ENCODE results near the gene RNASEL.

RNASEL gene

DNA sequence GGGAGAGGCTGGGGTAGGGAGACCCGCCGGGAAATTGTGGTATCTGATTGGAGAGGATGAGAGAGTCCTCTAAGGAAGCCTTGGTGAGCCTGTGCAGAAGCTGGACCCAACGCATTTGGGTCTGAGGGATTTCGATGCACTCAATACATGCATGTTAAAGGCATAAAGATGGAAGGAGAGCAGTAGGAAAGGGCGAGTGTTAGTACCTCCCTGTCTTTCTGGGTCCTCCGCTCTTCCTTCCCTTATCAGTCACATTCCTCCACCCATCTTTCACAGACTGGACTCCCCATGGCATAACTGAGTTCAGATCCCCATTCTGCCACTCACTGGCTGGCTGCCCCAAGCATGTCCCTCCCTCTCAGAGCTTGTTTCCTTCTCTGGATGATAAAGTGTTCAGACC, 7.9 kb upstream of the RNASEL start:
- peaks cover 13% of the 10 kb centered on the region for H3K36me3 ChIP-seq (ENCODE audit: control insufficient read depth, low read depth, low read length)
- no peak overlapping the region for H3K27ac ChIP-seq (ENCODE audit: low read length)
- no peak overlapping the region for H3K9ac ChIP-seq (ENCODE audit: low read length)
- no peaks in the 10 kb centered on the region for H3K27me3 ChIP-seq (ENCODE audit: control insufficient read depth, insufficient read depth, low read length)
- no peak overlapping the region for H3K4me3 ChIP-seq (ENCODE audit: low read length)
- peaks cover 8% of the 10 kb centered on the region for H3K4me1 ChIP-seq (ENCODE audit: control insufficient read depth, low read depth, low read length)
- no peaks in the 10 kb centered on the region for H3K9me3 ChIP-seq (ENCODE audit: control insufficient read depth, low read depth, low read length)

DNA sequence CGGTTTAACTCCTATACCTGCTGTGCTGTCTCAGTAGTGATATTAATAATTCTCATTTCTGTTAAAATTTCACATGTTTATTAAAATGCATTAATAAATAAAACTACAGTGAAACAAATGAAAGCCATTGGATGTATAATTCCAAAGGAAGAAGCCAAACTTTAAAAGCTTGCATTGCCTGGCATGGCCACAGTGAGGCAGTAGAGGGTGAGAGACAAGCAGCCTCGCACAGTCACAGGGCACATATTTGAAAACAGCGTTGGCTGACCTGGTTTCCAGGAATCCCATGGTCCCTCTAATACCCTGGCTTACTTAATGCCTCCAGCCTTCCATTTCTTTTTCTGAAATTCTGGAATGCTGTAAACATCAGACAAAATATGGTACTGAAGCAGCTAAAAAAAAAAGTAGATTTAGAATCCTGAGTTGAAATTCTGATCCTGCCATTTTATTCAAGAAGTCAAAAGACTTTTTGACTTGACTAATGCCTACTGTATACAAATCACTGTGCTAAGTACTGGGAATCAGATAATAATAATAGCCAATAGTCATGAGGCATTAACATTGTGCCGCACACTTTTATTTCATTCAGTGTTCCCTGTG, 6.7 kb upstream of the RNASEL start:
- Histone ChIP-seq H3K27ac (ENCODE audit: low read length) (no peak overlapping the region), H3K9me3 (ENCODE audit: control insufficient read depth, low read depth, low read length) (no peaks in the 10 kb centered on the region), H3K36me3 (ENCODE audit: control insufficient read depth, low read depth, low read length) (peaks cover 7% of the 10 kb centered on the region), H3K4me1 (ENCODE audit: control insufficient read depth, low read depth, low read length) (peaks cover 3% of the 10 kb centered on the region), H3K27me3 (ENCODE audit: control insufficient read depth, insufficient read depth, low read length) (no peaks in the 10 kb centered on the region), H3K4me3 (ENCODE audit: low read length) (no peak overlapping the region), H3K9ac (ENCODE audit: low read length) (no peak overlapping the region)

DNA sequence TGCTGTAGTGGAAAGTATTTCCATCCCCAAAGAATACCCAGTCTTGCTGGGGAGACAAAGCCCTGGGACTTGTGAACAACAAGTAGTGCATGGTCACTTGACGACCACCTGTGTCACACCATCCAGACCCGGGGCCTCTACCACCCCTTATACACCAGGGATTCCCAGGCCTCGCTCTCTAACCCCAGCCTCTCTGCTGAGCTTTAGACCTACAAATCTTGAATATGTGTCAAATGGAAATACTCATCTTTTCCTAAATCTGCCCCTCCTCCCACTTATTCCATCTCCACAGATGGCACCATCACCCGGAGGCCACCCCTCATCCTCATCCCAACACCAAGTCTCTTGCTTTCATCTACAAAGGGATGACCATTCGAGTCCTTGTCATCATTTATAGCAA, 875 bp upstream of the RNASEL start:
- no peaks in the 10 kb centered on the region for H3K27me3 ChIP-seq (ENCODE audit: control insufficient read depth, insufficient read depth, low read length)
- no peak overlapping the region for H3K27ac ChIP-seq (ENCODE audit: low read length)
- H3K9ac ChIP-seq (ENCODE audit: low read length) = no peak overlapping the region
- H3K36me3 ChIP-seq (ENCODE audit: control insufficient read depth, low read depth, low read length) = no peaks in the 10 kb centered on the region
- H3K9me3 ChIP-seq (ENCODE audit: control insufficient read depth, low read depth, low read length) = no peaks in the 10 kb centered on the region
- peaks cover 7% of the 10 kb centered on the region for H3K4me1 ChIP-seq (ENCODE audit: control insufficient read depth, low read depth, low read length)
- H3K4me3 ChIP-seq (ENCODE audit: low read length) = no peak overlapping the region

DNA sequence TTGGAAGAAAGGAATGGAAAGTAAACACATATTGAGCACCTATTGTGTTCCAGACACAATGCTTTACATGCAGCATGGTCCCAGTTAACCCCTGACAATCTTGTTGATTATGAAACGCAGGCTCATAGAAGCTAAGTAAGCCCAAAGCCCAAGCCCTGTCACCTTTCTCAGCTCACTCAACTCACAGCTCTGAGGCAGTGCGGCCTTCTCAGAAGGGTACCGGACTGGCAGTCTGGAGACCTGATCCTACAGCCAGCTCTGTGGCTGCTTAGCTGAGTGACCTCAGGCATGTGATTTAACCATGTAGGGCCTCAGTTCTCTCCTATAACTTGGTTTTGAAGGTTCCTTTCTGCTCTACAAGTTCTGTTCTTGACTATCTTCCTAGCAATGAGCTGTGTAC, 464 bp upstream of the RNASEL start:
- Histone ChIP-seq H3K36me3 (ENCODE audit: control insufficient read depth, low read depth, low read length) (no peaks in the 10 kb centered on the region), H3K9ac (ENCODE audit: low read length) (no peak overlapping the region), H3K9me3 (ENCODE audit: control insufficient read depth, low read depth, low read length) (no peaks in the 10 kb centered on the region), H3K4me1 (ENCODE audit: control insufficient read depth, low read depth, low read length) (peaks cover 7% of the 10 kb centered on the region), H3K27ac (ENCODE audit: low read length) (no peak overlapping the region), H3K27me3 (ENCODE audit: control insufficient read depth, insufficient read depth, low read length) (no peaks in the 10 kb centered on the region), H3K4me3 (ENCODE audit: low read length) (peak overlapping the region; percentile 63)

DNA sequence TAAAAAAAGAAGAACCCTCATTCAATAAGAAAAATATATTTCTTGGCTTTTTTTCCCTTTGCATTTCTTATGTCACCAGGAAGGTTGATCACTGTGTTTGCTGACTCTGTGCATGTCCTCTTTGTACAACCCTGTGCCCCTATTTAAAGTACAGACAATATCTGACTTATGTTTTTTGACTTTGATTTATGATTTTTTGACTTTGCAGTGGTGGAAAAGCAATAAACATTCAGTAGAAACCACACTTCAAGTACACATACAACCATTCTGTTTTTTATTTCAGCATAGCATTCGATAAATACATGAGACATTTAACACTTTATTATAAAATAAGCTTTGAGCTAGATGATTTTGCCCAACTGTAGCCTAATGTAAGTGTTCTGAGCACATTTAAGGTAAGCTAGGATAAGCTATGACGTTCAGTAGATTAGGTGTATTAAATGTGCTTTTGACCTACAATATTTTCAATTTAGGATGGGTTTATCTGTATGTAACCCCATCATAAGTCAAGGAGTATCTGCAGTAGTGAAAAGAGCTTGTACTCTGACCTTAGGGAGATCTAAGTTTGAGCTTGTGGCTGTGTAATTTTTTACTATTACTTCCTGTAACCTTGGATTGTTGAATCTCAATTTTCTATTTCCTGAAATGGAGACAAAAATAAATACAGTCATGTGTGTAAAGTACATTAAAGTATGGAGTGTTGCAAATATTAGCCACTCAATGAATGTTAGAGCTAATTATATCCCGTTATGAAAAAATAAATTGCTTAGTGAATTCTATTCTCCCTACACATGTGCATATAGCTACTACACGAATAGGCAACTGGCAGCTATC, 1.2 kb downstream of the RNASEL start:
- H3K4me1 ChIP-seq (ENCODE audit: control insufficient read depth, low read depth, low read length) = peaks cover 7% of the 10 kb centered on the region
- peak overlapping the region; percentile 63 for H3K4me3 ChIP-seq (ENCODE audit: low read length)
- H3K36me3 ChIP-seq (ENCODE audit: control insufficient read depth, low read depth, low read length) = no peaks in the 10 kb centered on the region
- H3K9ac ChIP-seq (ENCODE audit: low read length) = no peak overlapping the region
- H3K27me3 ChIP-seq (ENCODE audit: control insufficient read depth, insufficient read depth, low read length) = no peaks in the 10 kb centered on the region
- H3K9me3 ChIP-seq (ENCODE audit: control insufficient read depth, low read depth, low read length) = no peaks in the 10 kb centered on the region
- H3K27ac ChIP-seq (ENCODE audit: low read length) = no peak overlapping the region

DNA sequence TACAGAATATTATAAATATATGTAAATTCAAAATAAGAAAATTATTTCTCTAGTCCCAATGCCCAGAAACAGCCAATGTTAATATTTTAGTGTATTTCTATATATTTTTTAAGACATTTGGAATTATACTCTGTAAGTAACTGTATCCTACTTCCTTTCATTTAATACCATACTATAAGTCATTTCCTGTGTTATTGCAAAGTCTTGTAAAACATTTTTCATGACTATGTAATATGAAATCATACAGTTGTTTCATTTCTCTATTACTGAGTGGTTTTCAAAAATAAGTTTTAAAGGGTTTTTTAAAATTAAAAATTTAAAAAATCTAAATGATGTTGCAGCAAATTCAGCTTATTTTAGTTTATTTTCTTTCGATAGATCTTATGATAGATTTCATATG, 2.0 kb downstream of the RNASEL start:
- H3K27ac ChIP-seq (ENCODE audit: low read length) = no peak overlapping the region
- no peak overlapping the region for H3K4me3 ChIP-seq (ENCODE audit: low read length)
- H3K36me3 ChIP-seq (ENCODE audit: control insufficient read depth, low read depth, low read length) = no peaks in the 10 kb centered on the region
- no peaks in the 10 kb centered on the region for H3K9me3 ChIP-seq (ENCODE audit: control insufficient read depth, low read depth, low read length)
- no peak overlapping the region for H3K9ac ChIP-seq (ENCODE audit: low read length)
- peaks cover 7% of the 10 kb centered on the region for H3K4me1 ChIP-seq (ENCODE audit: control insufficient read depth, low read depth, low read length)
- no peaks in the 10 kb centered on the region for H3K27me3 ChIP-seq (ENCODE audit: control insufficient read depth, insufficient read depth, low read length)

DNA sequence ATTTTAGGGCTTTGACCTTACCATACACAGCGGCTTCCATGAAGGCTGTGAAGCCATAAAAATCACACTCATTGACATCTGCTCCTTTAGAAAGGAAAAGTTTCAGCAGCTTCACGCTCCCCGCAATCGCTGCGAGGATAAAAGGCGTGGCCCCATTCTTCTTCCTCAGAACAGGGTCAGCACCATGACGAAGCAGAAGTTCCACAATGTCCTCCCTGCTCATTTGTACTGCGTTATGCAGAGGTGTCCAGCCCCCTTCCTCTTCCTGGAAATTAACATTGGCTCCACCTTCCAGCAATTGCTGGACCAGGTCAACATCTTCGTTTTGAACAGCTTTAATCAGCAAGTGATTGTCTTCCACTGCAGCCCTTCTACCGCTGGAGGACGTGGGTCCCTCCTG, 2.7 kb downstream of the RNASEL start:
- Histone ChIP-seq H3K9ac (ENCODE audit: low read length) (no peak overlapping the region), H3K4me1 (ENCODE audit: control insufficient read depth, low read depth, low read length) (peaks cover 7% of the 10 kb centered on the region)

DNA sequence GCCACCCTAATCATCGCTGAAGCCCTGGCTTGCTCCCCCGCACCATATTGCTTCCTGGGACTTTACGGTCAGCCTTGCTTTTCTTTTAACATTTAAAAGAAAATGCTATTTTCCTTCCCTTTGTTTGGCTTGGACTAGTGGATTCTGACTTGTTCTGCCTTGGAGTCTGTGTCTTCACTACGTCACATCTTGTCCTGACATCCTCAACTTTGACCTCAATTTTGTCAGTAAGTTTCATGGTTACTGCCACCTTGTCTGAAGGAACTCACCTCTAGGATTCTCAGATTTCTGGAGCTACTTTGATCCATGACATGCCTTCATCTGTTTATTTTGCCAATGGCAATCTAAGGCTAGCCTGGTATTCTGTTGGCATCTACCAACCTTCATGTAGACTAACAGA, 4.3 kb downstream of the RNASEL start:
- no peaks in the 10 kb centered on the region for H3K27me3 ChIP-seq (ENCODE audit: control insufficient read depth, insufficient read depth, low read length)
- no peak overlapping the region for H3K4me3 ChIP-seq (ENCODE audit: low read length)
- H3K9ac ChIP-seq (ENCODE audit: low read length) = no peak overlapping the region
- no peaks in the 10 kb centered on the region for H3K9me3 ChIP-seq (ENCODE audit: control insufficient read depth, low read depth, low read length)
- H3K4me1 ChIP-seq (ENCODE audit: control insufficient read depth, low read depth, low read length) = peaks cover 7% of the 10 kb centered on the region
- no peaks in the 10 kb centered on the region for H3K36me3 ChIP-seq (ENCODE audit: control insufficient read depth, low read depth, low read length)
- no peak overlapping the region for H3K27ac ChIP-seq (ENCODE audit: low read length)

More for the DNA sequence above, 2.7 kb downstream of the RNASEL start:
- Histone ChIP-seq H3K4me3 (ENCODE audit: low read length) (no peak overlapping the region), H3K36me3 (ENCODE audit: control insufficient read depth, low read depth, low read length) (no peaks in the 10 kb centered on the region), H3K9me3 (ENCODE audit: control insufficient read depth, low read depth, low read length) (no peaks in the 10 kb centered on the region), H3K27me3 (ENCODE audit: control insufficient read depth, insufficient read depth, low read length) (no peaks in the 10 kb centered on the region), H3K27ac (ENCODE audit: low read length) (no peak overlapping the region)

DNA sequence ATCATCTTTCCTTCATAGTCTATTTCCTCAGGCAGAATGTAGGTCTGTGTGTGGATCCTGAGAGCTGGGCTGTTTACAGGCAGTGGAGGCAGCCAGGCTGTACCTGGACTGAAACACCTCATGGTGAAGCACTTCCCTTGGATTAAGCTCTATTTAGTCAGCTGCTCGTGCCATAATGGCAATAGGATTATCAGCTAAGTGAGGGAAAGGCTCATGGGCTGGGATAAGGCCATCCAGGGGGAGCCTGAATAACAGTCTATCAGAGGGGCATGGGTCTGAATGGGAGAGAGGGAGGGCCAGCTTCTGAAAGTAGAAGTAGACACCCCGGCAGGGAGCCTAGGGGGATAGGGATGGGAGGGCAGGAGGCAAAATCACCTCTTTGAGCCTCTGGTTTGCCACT, 8.3 kb downstream of the RNASEL start:
- H3K27ac ChIP-seq (ENCODE audit: low read length) = no peak overlapping the region

DNA sequence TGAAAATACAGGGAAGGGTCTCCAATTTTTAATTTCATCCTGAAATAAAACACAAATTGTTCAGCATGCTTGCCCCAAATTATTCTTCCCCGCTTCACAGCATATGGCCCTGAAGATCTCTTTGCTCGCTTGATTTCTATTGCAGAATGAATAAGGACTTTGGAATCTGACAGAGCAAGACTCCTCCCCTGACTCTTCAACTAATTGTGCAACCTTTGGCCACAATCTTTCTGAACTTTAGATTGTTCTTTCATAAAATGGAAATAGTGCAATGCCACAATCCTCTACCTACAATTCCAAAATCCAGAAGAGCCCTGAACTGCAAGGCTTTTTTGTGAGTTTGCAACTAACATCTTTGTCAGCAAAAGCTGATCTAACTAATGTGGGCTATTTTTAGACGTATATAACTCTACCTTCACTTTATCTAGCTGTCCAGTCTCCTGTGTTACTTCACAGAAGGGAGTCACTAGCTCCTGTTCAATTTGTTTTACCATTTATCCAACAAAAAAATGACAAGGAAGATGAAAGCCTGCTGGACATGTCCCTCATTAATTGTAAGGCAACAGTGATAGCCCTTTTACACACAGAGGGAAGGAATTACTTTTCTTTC, 13.4 kb downstream of the RNASEL start:
- no peak overlapping the region for H3K4me3 ChIP-seq (ENCODE audit: low read length)
- no peak overlapping the region for H3K27ac ChIP-seq (ENCODE audit: low read length)
- H3K36me3 ChIP-seq (ENCODE audit: control insufficient read depth, low read depth, low read length) = no peaks in the 10 kb centered on the region
- no peaks in the 10 kb centered on the region for H3K27me3 ChIP-seq (ENCODE audit: control insufficient read depth, insufficient read depth, low read length)
- H3K9me3 ChIP-seq (ENCODE audit: control insufficient read depth, low read depth, low read length) = no peaks in the 10 kb centered on the region
- no peak overlapping the region for H3K9ac ChIP-seq (ENCODE audit: low read length)
- no peaks in the 10 kb centered on the region for H3K4me1 ChIP-seq (ENCODE audit: control insufficient read depth, low read depth, low read length)

More for the DNA sequence above, 8.3 kb downstream of the RNASEL start:
- no peaks in the 10 kb centered on the region for H3K36me3 ChIP-seq (ENCODE audit: control insufficient read depth, low read depth, low read length)
- no peak overlapping the region for H3K4me3 ChIP-seq (ENCODE audit: low read length)
- H3K4me1 ChIP-seq (ENCODE audit: control insufficient read depth, low read depth, low read length) = no peaks in the 10 kb centered on the region
- no peaks in the 10 kb centered on the region for H3K27me3 ChIP-seq (ENCODE audit: control insufficient read depth, insufficient read depth, low read length)
- H3K9ac ChIP-seq (ENCODE audit: low read length) = no peak overlapping the region
- no peaks in the 10 kb centered on the region for H3K9me3 ChIP-seq (ENCODE audit: control insufficient read depth, low read depth, low read length)

DNA sequence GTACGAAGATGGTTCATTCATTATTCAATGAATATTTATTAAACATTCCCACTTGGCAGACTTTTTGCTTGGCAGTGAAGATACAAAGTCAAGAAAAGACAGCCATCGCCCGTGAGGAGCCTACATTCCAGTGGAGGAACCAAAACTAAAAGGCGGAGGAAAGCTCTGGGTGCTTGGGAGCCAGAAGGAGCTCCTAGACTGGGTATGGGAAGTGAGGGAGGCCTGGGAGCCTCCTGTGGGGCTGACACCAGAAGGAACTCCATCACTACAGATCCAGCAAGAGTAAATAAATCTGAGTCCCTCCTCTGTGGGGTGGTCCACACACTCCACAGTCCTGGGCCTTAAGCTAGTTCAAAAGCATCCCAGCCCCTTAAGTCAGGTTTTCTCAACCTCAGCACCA, 14.9 kb downstream of the RNASEL start:
- Histone ChIP-seq H3K9me3 (ENCODE audit: control insufficient read depth, low read depth, low read length) (no peaks in the 10 kb centered on the region), H3K4me1 (ENCODE audit: control insufficient read depth, low read depth, low read length) (no peaks in the 10 kb centered on the region), H3K9ac (ENCODE audit: low read length) (no peak overlapping the region), H3K4me3 (ENCODE audit: low read length) (no peak overlapping the region), H3K36me3 (ENCODE audit: control insufficient read depth, low read depth, low read length) (no peaks in the 10 kb centered on the region), H3K27me3 (ENCODE audit: control insufficient read depth, insufficient read depth, low read length) (no peaks in the 10 kb centered on the region), H3K27ac (ENCODE audit: low read length) (no peak overlapping the region)

DNA sequence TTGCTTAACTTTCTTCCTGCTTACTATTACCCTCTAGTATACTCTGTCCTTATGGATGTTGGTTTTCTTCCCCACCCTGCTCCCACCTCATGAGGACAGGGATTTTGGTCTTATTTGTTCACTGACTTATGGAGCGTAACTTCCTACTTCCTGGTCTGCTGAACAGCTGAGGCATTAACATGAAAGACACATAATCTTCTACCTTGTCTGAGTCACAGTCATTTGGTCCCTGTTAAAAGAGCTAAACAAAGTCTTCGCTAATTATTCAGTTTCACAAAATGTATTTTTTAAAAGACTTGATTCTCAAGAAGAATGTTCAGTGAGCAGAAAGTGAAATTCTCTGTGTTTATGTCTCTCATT, 18.5 kb downstream of the RNASEL start:
- no peaks in the 10 kb centered on the region for H3K4me1 ChIP-seq (ENCODE audit: control insufficient read depth, low read depth, low read length)
- H3K27ac ChIP-seq (ENCODE audit: low read length) = no peak overlapping the region
- no peaks in the 10 kb centered on the region for H3K9me3 ChIP-seq (ENCODE audit: control insufficient read depth, low read depth, low read length)
- no peak overlapping the region for H3K9ac ChIP-seq (ENCODE audit: low read length)
- H3K27me3 ChIP-seq (ENCODE audit: control insufficient read depth, insufficient read depth, low read length) = no peaks in the 10 kb centered on the region
- no peaks in the 10 kb centered on the region for H3K36me3 ChIP-seq (ENCODE audit: control insufficient read depth, low read depth, low read length)
- H3K4me3 ChIP-seq (ENCODE audit: low read length) = no peak overlapping the region
